Activated T-cell treated with anti-CD3 and anti-CD28 coated beads for 24 hours (primary cell): ENCODE results near the gene PHETA2.

Experiments used
- DNase-seq: peaks from one replicate; pipeline ENCODE4 v3.0.0-alpha.2; 2020; ENCODE audit warnings: low read depth

Gene PHETA2

GRCh38 chr22:42074132-42074811 is at the start of gene PHETA2:
Gene PHETA2 (plus strand): TSS chr22:42074248. CDS start chr22:42077294, 3,046 bp downstream.
- DNase-seq, result no peak

GRCh38 chr22:42025421-42025820 is 48.6 kb upstream of the PHETA2 start:
- no peak for DNase-seq

- DNase-seq, result no peak
These were observed 47.3 kb upstream of the PHETA2 start for GRCh38 chr22:42026705-42027104.

- DNase-seq, result no peak
These were observed 40.5 kb upstream of the PHETA2 start for GRCh38 chr22:42033263-42034181.

- DNase-seq, result no peak
These were observed 38.8 kb upstream of the PHETA2 start for GRCh38 chr22:42035256-42035655.

- DNase-seq, result no peak
These were observed 34.8 kb upstream of the PHETA2 start for GRCh38 chr22:42039271-42039670.

GRCh38 chr22:42041784-42042183 is 32.3 kb upstream of the PHETA2 start:
- DNase-seq, result no peak

GRCh38 chr22:42050641-42051180 is 23.3 kb upstream of the PHETA2 start:
- no peak for DNase-seq

GRCh38 chr22:42052765-42053164 is 21.3 kb upstream of the PHETA2 start:
- DNase-seq, result no peak

GRCh38 chr22:42056757-42057511 is 17.1 kb upstream of the PHETA2 start:
- DNase-seq, result no peak

- DNase-seq, result no peak
These were observed 13.6 kb upstream of the PHETA2 start for GRCh38 chr22:42060489-42060888.

GRCh38 chr22:42061041-42061440 is 13.0 kb upstream of the PHETA2 start:
- no peak for DNase-seq

- no peak for DNase-seq
These were observed 11.4 kb upstream of the PHETA2 start for GRCh38 chr22:42062506-42063170.

GRCh38 chr22:42064629-42065028 is 9.4 kb upstream of the PHETA2 start:
- DNase-seq, result no peak

GRCh38 chr22:42065438-42066125 is 8.5 kb upstream of the PHETA2 start:
- DNase-seq, result no peak

- DNase-seq, result no peak
These were observed 7.8 kb upstream of the PHETA2 start for GRCh38 chr22:42066126-42066761.

GRCh38 chr22:42066937-42067336 is 7.1 kb upstream of the PHETA2 start:
- DNase-seq, result no peak

GRCh38 chr22:42067671-42068251 is 6.3 kb upstream of the PHETA2 start:
- DNase-seq, result no peak

GRCh38 chr22:42068291-42068690 is 5.8 kb upstream of the PHETA2 start:
- DNase-seq, result no peak
